Mesendoderm (in vitro differentiated cells): ENCODE measurements around the gene TNFAIP8L2.

ENCODE experiments used
- DNase-seq: peaks from one replicate; pipeline ENCODE4 v3.0.0; 2013
- H2AK5ac ChIP-seq: 2 replicates; pipeline ENCODE4 v1.6.1; 2013; ENCODE audit warnings: low read length, inconsistent platforms
- H2BK120ac ChIP-seq: 2 replicates; pipeline ENCODE4 v1.6.1; 2013; ENCODE audit warnings: low read depth, mild to moderate bottlenecking, low read length, moderate library complexity, mixed read lengths
- H2BK15ac ChIP-seq: replicated peaks from 2 replicates; pipeline ENCODE4 v1.6.1; 2013; ENCODE audit warnings: low read depth, mild to moderate bottlenecking, moderate library complexity
- H2BK5ac ChIP-seq: 2 replicates; pipeline ENCODE4 v1.6.1; 2013; ENCODE audit warnings: low read length, inconsistent platforms
- H3K18ac ChIP-seq: 2 replicates; pipeline ENCODE4 v1.6.1; 2013; ENCODE audit warnings: mild to moderate bottlenecking, low read length, mixed read lengths
- H3K23ac ChIP-seq: one replicate; pipeline ENCODE4 v1.6.1; 2013; ENCODE audit warnings: low read length
- H3K27ac ChIP-seq: 2 replicates; pipeline ENCODE4 v1.5.1; 2013; ENCODE audit warnings: low read depth, mild to moderate bottlenecking, inconsistent platforms, low read length, moderate library complexity
- H3K27me3 ChIP-seq: 2 replicates; pipeline ENCODE4 v1.6.1; 2013; ENCODE audit warnings: low read length, control low read depth, mild to moderate bottlenecking, inconsistent platforms; ENCODE audit not compliant: insufficient read depth, poor library complexity
- H3K36me3 ChIP-seq: 2 replicates; pipeline ENCODE4 v1.6.1; 2013; ENCODE audit warnings: low read length, inconsistent platforms; ENCODE audit not compliant: control insufficient read depth, insufficient read depth
- H3K4ac ChIP-seq: one replicate; pipeline ENCODE4 v1.6.1; 2013; ENCODE audit warnings: low read depth, mild to moderate bottlenecking, low read length, moderate library complexity
- H3K4me1 ChIP-seq: 2 replicates; pipeline ENCODE4 v1.6.1; 2013; ENCODE audit warnings: low read depth, low read length, inconsistent platforms; ENCODE audit not compliant: control insufficient read depth
- H3K4me2 ChIP-seq: 2 replicates; pipeline ENCODE4 v1.6.1; 2013; ENCODE audit warnings: low read length
- H3K4me3 ChIP-seq: 2 replicates; pipeline ENCODE4 v1.5.1; 2013; ENCODE audit warnings: mild to moderate bottlenecking, low read length
- H3K56ac ChIP-seq: one replicate; pipeline ENCODE4 v1.6.1; 2013; ENCODE audit warnings: low read length
- H3K79me1 ChIP-seq: 2 replicates; pipeline ENCODE4 v1.6.1; 2013; ENCODE audit warnings: low read length, inconsistent platforms
- H3K79me2 ChIP-seq: 2 replicates; pipeline ENCODE4 v1.6.1; 2013; ENCODE audit warnings: mild to moderate bottlenecking, low read length; ENCODE audit not compliant: control insufficient read depth, insufficient read depth
- H3K9ac ChIP-seq: 2 replicates; pipeline ENCODE4 v1.6.1; 2013; ENCODE audit warnings: low read length, inconsistent platforms
- H4K5ac ChIP-seq: one replicate; pipeline ENCODE4 v1.6.1; 2013; ENCODE audit warnings: low read length
- H4K8ac ChIP-seq: one replicate; pipeline ENCODE4 v1.6.1; 2013; ENCODE audit warnings: low read depth, mild to moderate bottlenecking, control low read depth, low read length, moderate library complexity
- WGBS: extraction: QIAGEN DNeasy Blood & Tissue Kit; methylation state at CpG from one replicate; pipeline ENCODE4 v1.1.7; 2013; ENCODE audit warnings: low lambda C conversion rate, missing lambda C conversion rate; ENCODE audit not compliant: insufficient coverage; ENCODE audit errors: extremely low coverage; 5-methylcytosine and 5-hydroxymethylcytosine counted together

TNFAIP8L2 gene

GRCh38 chr1:151164732-151165280 lies 8.4 kb downstream of the TNFAIP8L2 start:
- no peak overlapping the region for H3K23ac ChIP-seq
- no peak overlapping the region for H3K4ac ChIP-seq
- no peak overlapping the region for H3K4me3 ChIP-seq
- H4K5ac ChIP-seq: no peak overlapping the region
- H2BK15ac ChIP-seq: no peak overlapping the region
- H3K56ac ChIP-seq: peak overlapping the region; percentile 83
- DNase-seq: no peak
- H3K79me1 ChIP-seq: no peaks in the 10 kb centered on the region
- H3K27ac ChIP-seq: no peak overlapping the region
- peak overlapping the region; percentile 72 for H3K9ac ChIP-seq
- H3K18ac ChIP-seq: no peak overlapping the region
- H3K4me2 ChIP-seq: peak overlapping the region; percentile 5
- no peaks in the 10 kb centered on the region for H3K27me3 ChIP-seq
- H2BK120ac ChIP-seq: no peak overlapping the region
- H2BK5ac ChIP-seq: no peak overlapping the region
- WGBS: no CpG with 5 or more reads among the region's 11 CpGs
- H3K4me1 ChIP-seq: no peaks in the 10 kb centered on the region
- H3K79me2 ChIP-seq: no peaks in the 10 kb centered on the region
- H2AK5ac ChIP-seq: no peak overlapping the region
- H3K36me3 ChIP-seq: no peaks in the 10 kb centered on the region
- H4K8ac ChIP-seq: no peak overlapping the region

- peak overlapping the region; percentile 39 for H3K27ac ChIP-seq
- peak overlapping the region; percentile 44 for H4K8ac ChIP-seq
- H2AK5ac ChIP-seq: no peak overlapping the region
- H3K4me2 ChIP-seq: peak overlapping the region; percentile 41
- no CpG with 5 or more reads among the region's 15 CpGs for WGBS
- no peak overlapping the region for H2BK15ac ChIP-seq
- no peaks in the 10 kb centered on the region for H3K79me1 ChIP-seq
- no peaks in the 10 kb centered on the region for H3K36me3 ChIP-seq
- peak overlapping the region; percentile 42 for H3K4me3 ChIP-seq
- H2BK5ac ChIP-seq: no peak overlapping the region
- peak overlapping the region; percentile 83 for H3K56ac ChIP-seq
- no peak overlapping the region for H2BK120ac ChIP-seq
- no peaks in the 10 kb centered on the region for H3K4me1 ChIP-seq
- peak overlapping the region; percentile 72 for H3K9ac ChIP-seq
- DNase-seq: peak; percentile 89
- no peak overlapping the region for H3K23ac ChIP-seq
- no peaks in the 10 kb centered on the region for H3K27me3 ChIP-seq
- no peaks in the 10 kb centered on the region for H3K79me2 ChIP-seq
- H3K18ac ChIP-seq: peak overlapping the region; percentile 81
- no peak overlapping the region for H4K5ac ChIP-seq
- H3K4ac ChIP-seq: peak overlapping the region; percentile 10
Measured at GRCh38 chr1:151165281-151165737, 8.9 kb downstream of the TNFAIP8L2 start.

DNA sequence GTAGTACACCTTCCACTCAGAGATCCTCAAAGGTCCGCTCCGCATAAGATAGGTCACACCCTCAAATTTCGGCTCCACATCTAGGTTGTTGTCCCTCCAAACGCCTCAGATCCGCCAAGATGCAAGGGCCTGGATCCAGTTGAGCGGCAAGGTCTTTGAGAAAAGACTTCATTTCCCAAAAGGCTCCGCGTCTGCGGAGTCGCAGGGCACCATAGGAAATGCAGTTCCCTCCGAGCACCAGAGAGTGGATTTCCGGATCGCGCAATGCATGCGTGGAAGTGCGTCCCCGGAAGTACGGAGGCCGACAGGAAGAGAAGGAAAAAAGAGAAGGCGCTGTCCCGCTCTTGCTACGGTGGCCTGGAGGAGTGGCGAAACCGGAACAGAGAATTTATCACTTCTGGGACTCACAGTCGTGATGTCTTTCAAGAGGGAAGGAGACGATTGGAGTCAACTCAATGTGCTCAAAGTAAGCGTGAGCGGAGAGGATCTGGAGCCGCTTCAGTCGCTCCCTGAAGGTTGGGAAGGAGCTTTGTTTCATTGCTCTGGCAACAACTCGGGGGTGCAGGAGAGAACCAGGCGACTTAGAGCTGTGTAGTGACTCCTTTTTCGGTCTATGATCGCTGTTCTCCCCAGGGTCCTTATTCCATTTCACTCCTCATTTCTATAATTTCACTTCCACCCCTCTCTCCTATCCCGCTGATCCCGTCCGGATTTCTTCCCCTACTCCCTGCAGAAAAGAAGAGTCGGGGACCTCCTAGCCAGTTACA lies 9.5 kb downstream of the TNFAIP8L2 start, which contains the start of the genes LYSMD1 and SCNM1:
Gene LYSMD1, minus strand, starts transcription at position 165 of the 767 bp plus-strand sequence. CDS start 644 bp downstream, outside the sequence.
Gene SCNM1, plus strand, starts transcription at position 407 of the 767 bp plus-strand sequence. Its CDS starts 9 bp downstream, at position 416.
- Histone ChIP-seq H3K27ac (peak within 1 kb of the TSS; percentile 39), H3K4ac (peak within 1 kb of the TSS; percentile 94), H2BK15ac (no peak within 1 kb of the TSS), H4K8ac (peak within 1 kb of the TSS; percentile 44), H3K36me3 (no peaks in the 10 kb centered on the region), H3K4me3 (peak within 1 kb of the TSS; percentile 53), H3K23ac (no peak within 1 kb of the TSS), H2BK5ac (no peak within 1 kb of the TSS), H3K9ac (peak within 1 kb of the TSS; percentile 75), H3K56ac (peak within 1 kb of the TSS; percentile 83), H3K4me2 (peak within 1 kb of the TSS; percentile 58), H3K4me1 (no peaks in the 10 kb centered on the region), H3K27me3 (no peaks in the 10 kb centered on the region), H2AK5ac (no peak within 1 kb of the TSS), H3K18ac (peak within 1 kb of the TSS; percentile 81), H3K79me1 (no peaks in the 10 kb centered on the region), H4K5ac (no peak within 1 kb of the TSS), H2BK120ac (no peak within 1 kb of the TSS), H3K79me2 (no peaks in the 10 kb centered on the region)
- DNase-seq: peak; percentile 100
- WGBS: no CpG with 5 or more reads among the region's 38 CpGs

GRCh38 chr1:151166505-151166956 lies 10.1 kb downstream of the TNFAIP8L2 start:
- Histone ChIP-seq H3K36me3 (no peaks in the 10 kb centered on the region), H2AK5ac (no peak overlapping the region), H3K4me2 (peak overlapping the region; percentile 58), H2BK5ac (no peak overlapping the region), H3K23ac (no peak overlapping the region), H2BK120ac (no peak overlapping the region), H3K4me3 (peak overlapping the region; percentile 53), H4K5ac (no peak overlapping the region), H3K56ac (peak overlapping the region; percentile 79), H3K9ac (peak overlapping the region; percentile 75), H2BK15ac (no peak overlapping the region), H3K27ac (no peak overlapping the region), H4K8ac (no peak overlapping the region), H3K4ac (peak overlapping the region; percentile 94), H3K27me3 (no peaks in the 10 kb centered on the region), H3K79me1 (no peaks in the 10 kb centered on the region), H3K4me1 (no peaks in the 10 kb centered on the region), H3K18ac (peak overlapping the region; percentile 60), H3K79me2 (no peaks in the 10 kb centered on the region)
- WGBS: no CpG with 5 or more reads among the region's 15 CpGs
- peak; percentile 71 for DNase-seq

DNA sequence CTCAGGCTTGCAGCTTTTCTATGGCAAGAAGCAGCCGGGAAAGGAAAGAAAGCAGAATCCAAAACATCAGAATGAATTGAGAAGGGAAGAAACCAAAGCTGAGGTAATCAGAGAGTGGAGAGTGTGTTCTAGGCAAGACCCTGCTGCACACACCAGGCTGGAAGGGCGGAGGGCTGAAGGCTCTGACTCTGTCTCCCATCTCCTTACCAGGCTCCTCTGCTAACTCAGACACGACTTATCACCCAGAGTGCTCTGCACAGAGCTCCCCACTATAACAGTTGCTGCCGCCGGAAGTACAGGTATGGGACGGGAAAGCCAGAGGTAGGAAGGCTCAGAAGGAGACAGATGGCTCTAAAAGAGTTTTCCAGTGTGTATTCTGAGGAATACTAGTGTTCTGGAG lies 10.7 kb downstream of the TNFAIP8L2 start:
- no peak overlapping the region for H4K8ac ChIP-seq
- no peak overlapping the region for H3K4ac ChIP-seq
- no peak overlapping the region for H2BK15ac ChIP-seq
- peak overlapping the region; percentile 79 for H3K56ac ChIP-seq
- no peaks in the 10 kb centered on the region for H3K79me1 ChIP-seq
- H3K4me1 ChIP-seq: no peaks in the 10 kb centered on the region
- H3K4me3 ChIP-seq: no peak overlapping the region
- no peak for DNase-seq
- no peak overlapping the region for H3K27ac ChIP-seq
- H3K9ac ChIP-seq: peak overlapping the region; percentile 75
- H3K79me2 ChIP-seq: no peaks in the 10 kb centered on the region
- no peak overlapping the region for H2BK120ac ChIP-seq
- no peaks in the 10 kb centered on the region for H3K27me3 ChIP-seq
- no peak overlapping the region for H3K4me2 ChIP-seq
- H2BK5ac ChIP-seq: no peak overlapping the region
- no peak overlapping the region for H3K18ac ChIP-seq
- H3K36me3 ChIP-seq: no peaks in the 10 kb centered on the region
- H4K5ac ChIP-seq: no peak overlapping the region
- H3K23ac ChIP-seq: no peak overlapping the region
- no CpG with 5 or more reads among the region's 6 CpGs for WGBS
- no peak overlapping the region for H2AK5ac ChIP-seq
